GM20000 (cell line): ENCODE results near the gene ERMP1.

ENCODE experiments used
- DNase-seq: peaks from one replicate; pipeline ENCODE4 v3.0.0; 2012; ENCODE audit warnings: low spot score
- TF ChIP-seq, protein P1 (sequence below): IDR thresholded peaks from 2 replicates; pipeline ENCODE4 v1.5.1; 2012; ENCODE audit warnings: mild to moderate bottlenecking, control low read depth; ENCODE audit errors: extremely low read depth, missing control alignments

Gene ERMP1

DNA sequence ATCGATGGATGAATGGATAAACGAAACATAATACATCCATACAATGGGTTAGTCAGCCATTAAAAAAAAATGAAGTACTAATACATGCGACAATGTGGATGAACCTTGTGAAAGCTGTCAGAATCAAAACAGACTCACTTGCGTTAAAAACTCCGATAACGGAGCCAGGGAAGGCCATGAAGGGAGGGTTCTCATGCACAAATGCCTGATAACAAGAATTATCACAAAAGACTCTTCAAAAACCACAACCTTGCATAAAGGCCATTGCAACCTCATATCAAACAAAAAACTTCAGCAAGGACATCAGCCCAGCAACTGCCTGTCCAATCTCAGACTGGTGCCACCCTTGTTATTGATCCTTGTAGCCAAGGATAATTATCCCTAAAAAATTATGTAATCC is 13.7 kb downstream of the ERMP1 start:
- TF ChIP-seq, protein P1, sequence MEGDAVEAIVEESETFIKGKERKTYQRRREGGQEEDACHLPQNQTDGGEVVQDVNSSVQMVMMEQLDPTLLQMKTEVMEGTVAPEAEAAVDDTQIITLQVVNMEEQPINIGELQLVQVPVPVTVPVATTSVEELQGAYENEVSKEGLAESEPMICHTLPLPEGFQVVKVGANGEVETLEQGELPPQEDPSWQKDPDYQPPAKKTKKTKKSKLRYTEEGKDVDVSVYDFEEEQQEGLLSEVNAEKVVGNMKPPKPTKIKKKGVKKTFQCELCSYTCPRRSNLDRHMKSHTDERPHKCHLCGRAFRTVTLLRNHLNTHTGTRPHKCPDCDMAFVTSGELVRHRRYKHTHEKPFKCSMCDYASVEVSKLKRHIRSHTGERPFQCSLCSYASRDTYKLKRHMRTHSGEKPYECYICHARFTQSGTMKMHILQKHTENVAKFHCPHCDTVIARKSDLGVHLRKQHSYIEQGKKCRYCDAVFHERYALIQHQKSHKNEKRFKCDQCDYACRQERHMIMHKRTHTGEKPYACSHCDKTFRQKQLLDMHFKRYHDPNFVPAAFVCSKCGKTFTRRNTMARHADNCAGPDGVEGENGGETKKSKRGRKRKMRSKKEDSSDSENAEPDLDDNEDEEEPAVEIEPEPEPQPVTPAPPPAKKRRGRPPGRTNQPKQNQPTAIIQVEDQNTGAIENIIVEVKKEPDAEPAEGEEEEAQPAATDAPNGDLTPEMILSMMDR = no peak
- no peak for DNase-seq

DNA sequence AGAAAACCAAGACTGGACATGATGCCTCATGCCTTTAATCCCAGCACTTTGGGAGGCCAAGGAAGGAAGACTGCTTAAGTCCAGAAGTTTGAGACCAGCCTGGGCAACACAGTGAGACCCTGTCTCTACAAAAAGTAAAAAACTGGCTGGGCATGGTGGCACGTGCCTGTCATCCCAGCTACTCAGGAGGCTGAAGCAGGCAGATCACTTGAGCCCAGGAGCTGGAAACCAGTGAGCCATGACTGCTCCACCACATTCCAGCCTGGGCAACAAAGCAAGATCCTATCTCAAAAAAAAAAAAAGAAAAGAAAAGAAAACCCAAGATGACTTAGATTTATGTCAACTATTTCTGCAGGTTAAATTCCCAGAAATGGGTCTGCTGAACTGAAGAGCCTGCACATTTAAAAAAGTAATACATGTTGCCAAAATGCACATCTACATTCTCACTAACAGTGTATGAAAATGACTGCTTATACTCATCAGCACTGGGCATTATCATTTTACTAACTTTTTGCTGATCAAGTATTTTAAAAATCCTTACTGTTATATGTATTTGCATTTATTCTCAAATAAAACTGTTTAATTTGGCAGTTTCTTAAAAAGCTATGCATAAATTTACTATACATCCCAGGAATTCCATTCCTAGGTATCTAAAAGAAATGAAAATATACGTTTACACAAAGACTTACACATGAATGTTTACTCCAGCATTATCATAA is 14.3 kb downstream of the ERMP1 start:
- DNase-seq = no peak

DNA sequence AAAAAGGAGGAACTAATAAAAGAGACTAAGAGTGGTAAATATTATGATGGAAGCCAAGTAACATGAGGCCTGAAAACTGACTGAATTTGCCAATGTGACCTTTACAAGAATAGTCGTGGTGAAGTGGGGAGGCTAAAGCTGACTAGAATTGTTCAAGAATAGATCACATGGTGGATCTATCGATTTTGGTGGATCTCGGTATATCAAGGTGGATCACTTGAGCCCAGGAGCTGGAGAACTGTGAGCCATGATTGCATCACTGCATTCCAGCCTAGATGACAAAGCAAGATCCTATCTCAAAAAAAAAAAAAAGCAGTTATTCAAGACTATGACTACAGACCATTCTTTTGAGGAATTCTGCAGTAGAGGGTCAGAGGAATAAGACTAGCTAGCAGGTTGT is 15.1 kb downstream of the ERMP1 start:
- DNase-seq = no peak
- TF ChIP-seq, protein P1 = no peak

More for the DNA sequence above, 14.3 kb downstream of the ERMP1 start:
- TF ChIP-seq, protein P1 = no peak

DNA sequence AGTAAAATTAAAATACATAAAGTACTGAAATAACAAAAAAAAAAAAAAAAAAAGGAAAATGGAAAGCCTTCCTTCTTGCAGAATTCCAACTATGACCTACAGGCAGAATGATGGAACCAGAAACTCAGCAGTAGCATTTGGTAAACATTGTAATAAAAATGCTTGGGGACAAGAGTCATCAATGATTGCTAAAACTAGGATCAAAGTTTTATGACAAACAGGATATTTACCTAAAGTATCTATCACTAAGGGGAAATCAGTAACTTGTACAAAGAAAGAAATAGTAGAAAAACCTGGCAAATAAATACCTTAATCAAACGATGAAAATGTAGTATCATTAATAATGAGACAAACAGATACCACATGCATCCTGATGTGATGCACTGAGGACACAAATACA is 17.5 kb downstream of the ERMP1 start:
- DNase-seq = no peak
- TF ChIP-seq, protein P1 = no peak

DNA sequence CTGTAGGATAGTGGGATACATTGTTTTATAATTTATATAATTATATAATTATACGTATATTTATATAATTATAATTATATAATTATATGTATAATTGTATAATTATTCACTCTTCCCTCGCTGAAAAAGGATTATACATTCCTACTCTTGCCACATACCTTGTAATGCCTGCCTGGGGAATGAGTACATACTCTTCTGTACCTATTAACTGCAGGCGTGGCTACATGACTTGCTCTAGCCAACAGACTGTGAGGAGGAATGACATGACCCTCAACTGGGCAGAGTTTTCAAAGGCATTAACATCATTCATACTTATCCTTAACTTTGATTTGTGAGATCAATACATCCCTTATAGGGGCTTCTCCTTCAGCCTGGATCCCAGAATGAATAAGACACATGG is 19.1 kb downstream of the ERMP1 start:
- TF ChIP-seq, protein P1 = no peak
- DNase-seq = no peak

DNA sequence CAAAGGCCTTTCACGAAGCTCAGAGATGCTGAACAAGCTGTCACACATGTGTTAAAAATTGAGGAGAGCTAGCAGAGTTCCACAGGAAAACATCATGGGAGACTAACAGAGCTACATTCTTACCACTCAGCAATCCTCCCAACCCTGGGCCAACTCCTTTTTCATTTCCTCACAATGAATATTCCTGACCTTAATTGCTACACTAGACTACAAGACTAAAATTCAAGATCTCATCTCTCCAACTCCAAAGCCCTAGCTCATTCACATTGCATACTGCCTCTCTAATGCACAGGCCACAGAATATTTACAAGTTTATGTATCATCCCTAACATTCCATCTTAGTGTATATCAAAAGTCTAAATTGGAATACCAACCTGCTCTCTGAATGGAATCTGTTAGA is 21.2 kb downstream of the ERMP1 start:
- TF ChIP-seq, protein P1 = no peak
- DNase-seq = no peak

DNA sequence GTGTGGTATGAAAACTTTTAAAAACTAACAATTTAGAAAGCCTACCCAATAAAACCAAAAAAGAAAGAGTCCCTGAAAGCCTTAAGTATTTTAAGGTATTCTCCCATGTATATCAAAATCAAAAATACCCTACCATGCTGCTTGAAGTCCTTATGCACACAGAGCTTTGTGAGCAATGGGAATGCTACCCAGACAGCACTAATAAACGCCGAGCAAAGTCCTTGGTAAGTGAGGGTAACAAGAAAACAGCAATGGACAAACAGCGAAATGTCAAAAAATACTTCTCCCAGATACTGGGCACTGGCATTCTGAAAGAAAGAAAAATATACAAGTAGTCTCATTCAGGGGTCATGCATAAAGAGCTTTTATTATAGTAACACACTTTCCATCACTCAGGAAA is 27.4 kb downstream of the ERMP1 start:
- TF ChIP-seq, protein P1 = no peak
- no peak for DNase-seq
